Adrenal gland (tissue), 5 donors: ENCODE data around the gene MORN1.

Source experiments
- CTCF ChIP-seq, 6 experiments: fragments of 450-650 bp in 4 of 6; fragments of 200-600 bp in 2 of 6; sonication (generic) in 1 of 6; IDR thresholded peaks; 1 replicate in 5 of 6; 2 replicates in 1 of 6; pipeline versions ENCODE4 v1.5.1 to v1.8.0; 2016 to 2021; ENCODE audit warnings: antibody characterized with exemption in 6 of 6, mild to moderate bottlenecking in 2 of 6, moderate library complexity in 1 of 6
- POLR2A ChIP-seq, 2 donors: fragments of 450-650 bp; IDR thresholded peaks; one replicate each; pipeline ENCODE4 v1.6.1; 2017; ENCODE audit warnings: antibody characterized with exemption in 2 of 2, mild to moderate bottlenecking in 2 of 2, moderate library complexity in 1 of 2
- donor health status: DM: no; HTN: no; CAD: no.

GRCh38 chr1:2347409-2347785 is 44.0 kb downstream of the MORN1 start:
- TF ChIP-seq POLR2A (IDR thresholded peaks at IDR 0.05) (no peak), CTCF (IDR thresholded peaks at IDR 0.05) (no peak)
